ENCODE measurements around the gene METAP1D.
"Not testable (repeated sequence)": the region's sequence is repeated elsewhere in the genome, so short reads cannot be mapped to it uniquely, and the experiment has no call there.

Gene METAP1D

GRCh38 chr2:171997031-171997430, 2.7 kb upstream of the METAP1D start:
- not testable (repeated sequence) for DNase-seq (ENCODE audit: low read depth)

- no peak for DNase-seq (ENCODE audit: low read depth)
Measured at GRCh38 chr2:171999161-171999560, 592 bp upstream of the METAP1D start.

GRCh38 chr2:172000696-172001361, 1.1 kb downstream of the METAP1D start:
- no peak for DNase-seq (ENCODE audit: low read depth)

- DNase-seq (ENCODE audit: low read depth) = no peak
Measured at GRCh38 chr2:172007372-172007771, 7.6 kb downstream of the METAP1D start.

GRCh38 chr2:172009823-172010222, 10.1 kb downstream of the METAP1D start:
- DNase-seq (ENCODE audit: low read depth) = no peak

- DNase-seq (ENCODE audit: low read depth) = no peak
Measured at GRCh38 chr2:172011812-172012575, 12.2 kb downstream of the METAP1D start.

GRCh38 chr2:172012677-172013391, 13.1 kb downstream of the METAP1D start:
- DNase-seq (ENCODE audit: low read depth) = no peak

GRCh38 chr2:172013396-172013795, 13.6 kb downstream of the METAP1D start:
- DNase-seq (ENCODE audit: low read depth) = no peak

- no peak for DNase-seq (ENCODE audit: low read depth)
Measured at GRCh38 chr2:172021074-172021931, 21.6 kb downstream of the METAP1D start.

GRCh38 chr2:172021955-172022354, 22.2 kb downstream of the METAP1D start:
- peak; percentile 36 for DNase-seq (ENCODE audit: low read depth)

- no peak for DNase-seq (ENCODE audit: low read depth)
Measured at GRCh38 chr2:172031536-172031935, 31.8 kb downstream of the METAP1D start.

- DNase-seq (ENCODE audit: low read depth) = no peak
Measured at GRCh38 chr2:172038121-172038520, 38.4 kb downstream of the METAP1D start.

- peak; percentile 89 for DNase-seq (ENCODE audit: low read depth)
Measured at GRCh38 chr2:172038604-172039003, 38.9 kb downstream of the METAP1D start.

- no peak for DNase-seq (ENCODE audit: low read depth)
Measured at GRCh38 chr2:172039011-172039704, 39.4 kb downstream of the METAP1D start.

- DNase-seq (ENCODE audit: low read depth) = no peak
Measured at GRCh38 chr2:172040311-172040710, 40.6 kb downstream of the METAP1D start.

GRCh38 chr2:172046080-172046678, 46.4 kb downstream of the METAP1D start:
- no peak for DNase-seq (ENCODE audit: low read depth)

- DNase-seq (ENCODE audit: low read depth) = no peak
Measured at GRCh38 chr2:172046866-172047565, 47.3 kb downstream of the METAP1D start.

GRCh38 chr2:172047566-172048507, 48.1 kb downstream of the METAP1D start:
- DNase-seq (ENCODE audit: low read depth) = no peak
